Endodermal cell (in vitro differentiated cells): ENCODE results near the gene RYR3. TPM values are rescaled to one million over a fixed set of nuclear protein-coding genes. Genes with fewer than 3 reads are reported as not detected.

Source experiments
- DNase-seq: peaks from one replicate; pipeline ENCODE4 v3.0.0-alpha.2; 2017
- H3K27ac ChIP-seq: 2 replicates; pipeline ENCODE4 v1.5.1; 2013; ENCODE audit warnings: mild to moderate bottlenecking, low read depth, low read length, moderate library complexity
- H3K27me3 ChIP-seq: 2 replicates; pipeline ENCODE4 v1.6.1; 2013; ENCODE audit warnings: mild to moderate bottlenecking, low read length, moderate library complexity; ENCODE audit not compliant: insufficient read depth, control insufficient read depth, poor library complexity, severe bottlenecking
- H3K36me3 ChIP-seq: 2 replicates; pipeline ENCODE4 v1.7.0; 2013; ENCODE audit warnings: mild to moderate bottlenecking, low read length, moderate library complexity; ENCODE audit not compliant: control insufficient read depth, insufficient read depth
- H3K4me1 ChIP-seq: one replicate; pipeline ENCODE4 v1.7.0; 2013; ENCODE audit warnings: low read length; ENCODE audit not compliant: control insufficient read depth, insufficient read depth
- H3K4me3 ChIP-seq: 2 replicates; pipeline ENCODE4 v1.5.1; 2013; ENCODE audit warnings: mild to moderate bottlenecking, low read length, moderate library complexity
- H3K9ac ChIP-seq: 2 replicates; pipeline ENCODE4 v1.6.1; 2013; ENCODE audit warnings: mild to moderate bottlenecking, low read length, moderate library complexity; ENCODE audit not compliant: poor library complexity, severe bottlenecking; ENCODE audit errors: extremely low read depth
- H3K9me3 ChIP-seq: 2 replicates; pipeline ENCODE4 v1.6.1; 2013; ENCODE audit warnings: mild to moderate bottlenecking, low read length, moderate library complexity; ENCODE audit not compliant: control insufficient read depth
- H3K27ac Mint-ChIP-seq: 2 replicates; pipeline ENCODE4 v1.8.0; 2020; ENCODE audit warnings: mixed read lengths
- H3K27me3 Mint-ChIP-seq: 2 replicates; pipeline ENCODE4 v1.8.0; 2021; ENCODE audit warnings: mild to moderate bottlenecking, mixed read lengths; ENCODE audit not compliant: insufficient read depth
- H3K36me3 Mint-ChIP-seq: 2 replicates; pipeline ENCODE4 v1.8.0; 2020; ENCODE audit warnings: low read depth, mixed read lengths
- H3K4me1 Mint-ChIP-seq: 2 replicates; pipeline ENCODE4 v1.8.0; 2020; ENCODE audit warnings: mixed read lengths
- H3K4me3 Mint-ChIP-seq: 2 replicates; pipeline ENCODE4 v1.8.0; 2020; ENCODE audit warnings: mild to moderate bottlenecking, moderate library complexity, mixed read lengths
- H3K9me3 Mint-ChIP-seq: 2 replicates; pipeline ENCODE4 v1.8.0; 2020; ENCODE audit warnings: mild to moderate bottlenecking, mixed read lengths
- CTCF ChIP-seq: fragments of 200-600 bp; sonication (generic); conservative IDR thresholded peaks from 2 replicates; pipeline ENCODE4 v1.5.0; 2021; ENCODE audit warnings: antibody characterized with exemption, mild to moderate bottlenecking
- WGBS, 2 experiments: methylation state at CpG; one replicate each; pipeline versions ENCODE4 v1.1.5 to v1.1.7; 2013; ENCODE audit warnings: missing lambda C conversion rate in 2 of 2, mixed read lengths in 1 of 2; ENCODE audit not compliant: insufficient coverage in 1 of 2, insufficient read length in 1 of 2; 5-methylcytosine and 5-hydroxymethylcytosine counted together
- total RNA-seq, 2 donors: library from RNA; stranded (reverse); fragmentation: NEBNext Ultra II Directional in 1 of 2; extraction: Animal tissue kit (Norgen Biotek cat#: 25700) in 1 of 2; gene quantifications; 2 replicates in 1 of 2; 3 replicates in 1 of 2; pipeline ENCODE4 v1.2.1, GENCODE V29; 2021

Gene RYR3
- total RNA-seq, 2 donors from 2014 or later, result 0.71 to 1.4 TPM

- no peaks in the 10 kb centered on the region for H3K27me3 Mint-ChIP-seq
- H3K27ac Mint-ChIP-seq, result no peak overlapping the region
- peaks cover 5% of the 10 kb centered on the region for H3K4me1 Mint-ChIP-seq
- no peak for DNase-seq
- 90 to 100% methylated on average over 1 to 2 of the region's 2 CpGs for WGBS, 2 experiments
- H3K27me3 ChIP-seq, result no peaks in the 10 kb centered on the region
- H3K4me3 ChIP-seq, result no peak overlapping the region
- no peaks in the 10 kb centered on the region for H3K36me3 Mint-ChIP-seq
- no peak overlapping the region for H3K4me3 Mint-ChIP-seq
- H3K9me3 ChIP-seq, result no peaks in the 10 kb centered on the region
- no peaks in the 10 kb centered on the region for H3K4me1 ChIP-seq
- no peak for TF ChIP-seq CTCF
- no peak overlapping the region for H3K9ac ChIP-seq
- no peaks in the 10 kb centered on the region for H3K36me3 ChIP-seq
- H3K27ac ChIP-seq, result no peak overlapping the region
- H3K9me3 Mint-ChIP-seq, result no peaks in the 10 kb centered on the region
These were observed 432.0 kb downstream of the RYR3 start for GRCh38 chr15:33742800-33743199.

- TF ChIP-seq CTCF, result no peak
- 88 to 95% methylated on average over 4 to 5 of the region's 5 CpGs for WGBS, 2 experiments
- Mint-ChIP-seq H3K27me3 (no peaks in the 10 kb centered on the region), H3K4me3 (no peak overlapping the region), H3K9me3 (peaks cover under 1% of the 10 kb centered on the region), H3K4me1 (no peaks in the 10 kb centered on the region), H3K27ac (no peak overlapping the region), H3K36me3 (no peaks in the 10 kb centered on the region)
- DNase-seq, result no peak
- Histone ChIP-seq H3K4me3 (no peak overlapping the region), H3K36me3 (no peaks in the 10 kb centered on the region), H3K27ac (no peak overlapping the region), H3K9ac (no peak overlapping the region), H3K27me3 (no peaks in the 10 kb centered on the region), H3K4me1 (no peaks in the 10 kb centered on the region), H3K9me3 (no peaks in the 10 kb centered on the region)
These were observed 435.4 kb downstream of the RYR3 start for GRCh38 chr15:33746203-33746602.

GRCh38 chr15:33753012-33753411 is 442.2 kb downstream of the RYR3 start:
- DNase-seq, result no peak
- Mint-ChIP-seq H3K27ac (no peak overlapping the region), H3K4me3 (no peak overlapping the region), H3K36me3 (no peaks in the 10 kb centered on the region), H3K4me1 (no peaks in the 10 kb centered on the region), H3K9me3 (peaks cover 2% of the 10 kb centered on the region), H3K27me3 (no peaks in the 10 kb centered on the region)
- WGBS, 2 experiments, result 86 to 100% methylated on average over 1 of the region's 1 CpG
- no peak overlapping the region for H3K9ac ChIP-seq
- no peak overlapping the region for H3K27ac ChIP-seq
- no peaks in the 10 kb centered on the region for H3K4me1 ChIP-seq
- no peaks in the 10 kb centered on the region for H3K27me3 ChIP-seq
- no peaks in the 10 kb centered on the region for H3K9me3 ChIP-seq
- no peaks in the 10 kb centered on the region for H3K36me3 ChIP-seq
- no peak overlapping the region for H3K4me3 ChIP-seq
- no peak for TF ChIP-seq CTCF
